Gastrocnemius medialis (tissue), 4 donors: ENCODE data around the gene FOXP3. TPM values are rescaled to one million over a fixed set of nuclear protein-coding genes. Genes with fewer than 3 reads are reported as not detected.

Source experiments
- ATAC-seq, 2 donors: fragments of 150-250 bp; one replicate each; pipeline ENCODE4 v1.9.1; 2016
- DNase-seq, 2 donors: peaks; one replicate each; pipeline ENCODE4 v3.0.0-alpha.2; 2019
- H3K27ac ChIP-seq, 4 donors: fragments of 200-600 bp; sonication (generic); 1 replicate in 1 of 4; 2 replicates in 3 of 4; pipeline ENCODE4 v1.5.1; 2016 to 2018; ENCODE audit warnings: mild to moderate bottlenecking in 2 of 4, moderate library complexity in 1 of 4
- H3K27me3 ChIP-seq, 3 donors: fragments of 200-600 bp; sonication (generic) in 2 of 3; 1 replicate in 1 of 3; 2 replicates in 2 of 3; pipeline versions ENCODE4 v1.5.1 to v1.6.0; 2016 to 2019; ENCODE audit warnings: mild to moderate bottlenecking in 1 of 3, moderate library complexity in 1 of 3
- H3K36me3 ChIP-seq, 2 donors: fragments of 200-600 bp; sonication (generic) in 1 of 2; one replicate each; pipeline ENCODE4 v1.5.1; 2017 to 2018
- H3K4me1 ChIP-seq, 2 donors: fragments of 200-600 bp; sonication (generic) in 1 of 2; one replicate each; pipeline ENCODE4 v1.5.1; 2016 to 2017; ENCODE audit warnings: mild to moderate bottlenecking in 2 of 2
- H3K4me3 ChIP-seq, 4 donors: fragments of 200-600 bp; sonication (generic) in 3 of 4; 1 replicate in 1 of 4; 2 replicates in 3 of 4; pipeline ENCODE4 v1.5.1; 2016 to 2019; ENCODE audit warnings: mild to moderate bottlenecking in 2 of 4
- H3K9me3 ChIP-seq, 3 donors: fragments of 200-600 bp; sonication (generic) in 2 of 3; 1 replicate in 1 of 3; 2 replicates in 2 of 3; pipeline ENCODE4 v1.5.1; 2016 to 2019
- CTCF ChIP-seq, 5 experiments: fragments of 450-650 bp in 3 of 5; fragments of 200-600 bp in 2 of 5; sonication (generic) in 2 of 5; IDR thresholded peaks in 4 of 5; conservative IDR thresholded peaks in 1 of 5; 1 replicate in 4 of 5; 2 replicates in 1 of 5; pipeline ENCODE4 v1.5.1; 2016 to 2019; ENCODE audit warnings: antibody characterized with exemption in 5 of 5, mild to moderate bottlenecking in 3 of 5, moderate library complexity in 3 of 5
- POLR2A ChIP-seq, 2 donors: fragments of 450-650 bp; IDR thresholded peaks; one replicate each; pipeline ENCODE4 v1.6.1; 2017; ENCODE audit warnings: antibody characterized with exemption in 2 of 2, mild to moderate bottlenecking in 2 of 2, moderate library complexity in 2 of 2
- in situ Hi-C, 4 donors: fragments of 200-750 bp; cut with MboI; loops; one replicate each; pipeline versions ENCODE4 v1.15.0 to v1.8.0; 2017; ENCODE audit warnings: low sequenced_read_pairs in 4 of 4
- intact Hi-C: fragments of 100-400 bp; cut with DNase I; formaldehyde crosslinking; loops from one replicate; pipeline ENCODE4 v1.15.1; 2023; ENCODE audit warnings: low total_unique reads
- total RNA-seq, 4 donors: library from RNA; depleted of rRNA; stranded (reverse); fragments of >200 nt; gene quantifications; one replicate each; pipeline versions ENCODE4 v1.1.0 to v1.2.3, GENCODE V29; 2016

Gene FOXP3
- total RNA-seq, 4 donors from 2014 or later: not detected

DNA sequence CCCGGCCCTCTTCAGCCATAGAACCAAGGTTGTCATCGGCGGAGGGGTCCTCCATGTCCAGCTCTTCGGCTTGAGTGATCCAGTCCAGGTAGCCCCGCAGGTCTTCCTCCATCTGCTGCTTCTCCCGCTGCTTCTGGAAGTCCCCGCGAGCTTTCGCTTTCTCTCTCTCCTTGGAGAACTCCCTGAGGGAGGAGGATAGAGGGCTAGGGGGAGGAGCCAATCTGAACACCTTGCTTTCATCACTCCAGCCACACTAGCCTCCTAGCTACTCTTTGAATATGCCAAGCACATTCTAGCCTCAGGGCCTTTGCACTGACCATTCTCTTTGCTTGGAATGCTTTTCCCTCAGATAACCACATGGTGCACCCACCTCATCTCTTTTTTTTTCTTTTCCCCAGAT lies 37.6 kb downstream of the FOXP3 start:
- no peak for TF ChIP-seq CTCF (IDR thresholded peaks at IDR 0.05 in 4 of 5, conservative IDR thresholded peaks at IDR 0.05 in 1 of 5)
- no peak for TF ChIP-seq POLR2A (IDR thresholded peaks at IDR 0.05)
- Histone ChIP-seq H3K4me1 (no peaks in the 10 kb centered on the region), H3K27me3 (peaks cover 0 to 3% (median 0%) of the 10 kb centered on the region in 3 donors), H3K9me3 (no peaks in the 10 kb centered on the region), H3K27ac (no peak overlapping the region), H3K36me3 (no peaks in the 10 kb centered on the region), H3K4me3 (no peak overlapping the region)
- ATAC-seq (no peak), DNase-seq (no peak)
- intact Hi-C loops (no loop called here), in situ Hi-C loops (no loop called here)

DNA sequence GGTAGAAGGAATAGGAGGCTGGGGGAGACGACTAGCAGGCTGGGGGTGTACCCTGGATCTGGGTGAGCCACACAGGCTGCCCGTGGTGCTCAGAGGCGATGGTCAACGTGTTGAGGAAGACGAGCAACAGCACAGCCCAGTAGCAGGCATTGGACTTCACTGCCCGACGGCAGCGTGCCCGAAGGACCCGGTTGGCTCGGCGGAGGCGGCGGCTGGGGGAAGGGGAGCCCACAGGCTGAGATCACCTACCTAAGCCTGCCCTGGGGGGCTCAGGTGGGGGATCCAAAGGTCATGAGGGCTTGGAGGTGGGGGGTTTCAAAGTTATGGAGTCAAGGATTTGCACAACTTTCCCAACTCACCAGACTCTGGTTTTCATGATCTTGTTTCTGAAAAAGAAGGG lies 38.7 kb downstream of the FOXP3 start:
- intact Hi-C loops: no loop called here
- no peaks in the 10 kb centered on the region for H3K36me3 ChIP-seq

DNA sequence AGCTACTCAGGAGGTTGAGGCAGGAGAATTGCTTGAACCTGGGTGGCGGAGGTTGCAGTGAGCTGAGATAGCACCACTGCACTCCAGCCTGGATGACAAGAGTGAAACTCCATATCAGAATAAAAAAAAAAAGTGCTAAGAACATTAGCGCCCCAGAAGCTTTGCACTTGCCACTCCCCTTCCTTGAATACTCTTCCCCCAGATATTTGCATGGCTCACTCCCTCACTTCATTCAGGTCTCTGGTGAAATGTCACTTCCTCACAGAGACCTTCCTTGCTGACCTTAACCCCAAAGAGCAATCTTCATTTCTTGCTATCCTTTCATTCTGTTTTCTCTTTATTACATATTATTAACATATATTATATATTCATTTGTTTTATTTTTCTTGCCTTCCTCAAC lies 42.6 kb downstream of the FOXP3 start:
- Histone ChIP-seq H3K27ac (no peak overlapping the region), H3K4me1 (no peaks in the 10 kb centered on the region), H3K27me3 (no peaks in the 10 kb centered on the region), H3K4me3 (no peak overlapping the region), H3K36me3 (no peaks in the 10 kb centered on the region), H3K9me3 (no peaks in the 10 kb centered on the region)
- in situ Hi-C loops: no loop called here
- ATAC-seq: no peak
- no peak for TF ChIP-seq POLR2A (IDR thresholded peaks at IDR 0.05)
- TF ChIP-seq CTCF (IDR thresholded peaks at IDR 0.05 in 4 of 5, conservative IDR thresholded peaks at IDR 0.05 in 1 of 5): no peak
- DNase-seq: no peak
- intact Hi-C loops: no loop called here

More for the DNA sequence above, 38.7 kb downstream of the FOXP3 start:
- DNase-seq (no peak), ATAC-seq (no peak)
- Histone ChIP-seq H3K4me3 (no peak overlapping the region), H3K27ac (no peak overlapping the region), H3K27me3 (peaks cover 0 to 3% (median 0%) of the 10 kb centered on the region in 3 donors), H3K9me3 (no peaks in the 10 kb centered on the region), H3K4me1 (no peaks in the 10 kb centered on the region)
- TF ChIP-seq CTCF (IDR thresholded peaks at IDR 0.05 in 4 of 5, conservative IDR thresholded peaks at IDR 0.05 in 1 of 5) (no peak), POLR2A (IDR thresholded peaks at IDR 0.05) (no peak)
- in situ Hi-C loops: no loop called here

DNA sequence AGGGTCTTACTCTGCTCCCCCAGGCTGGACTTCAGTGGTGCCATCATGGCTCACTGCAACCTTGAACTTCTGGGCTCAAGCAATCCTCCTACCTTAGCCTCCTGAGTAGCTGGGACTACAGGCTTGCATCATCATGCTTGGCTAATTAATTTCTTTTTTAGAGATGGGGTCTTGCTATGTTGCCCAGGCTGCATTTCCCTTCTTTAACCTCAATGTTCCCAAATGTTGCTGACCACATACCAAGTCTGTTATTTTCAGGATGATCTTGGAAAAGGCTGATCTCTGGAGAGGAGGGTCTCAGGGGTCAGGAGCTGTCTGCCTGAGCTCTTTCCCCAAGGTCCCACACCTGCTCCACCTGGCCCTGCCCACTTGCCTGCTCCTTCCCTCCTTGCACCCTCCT lies 44.4 kb downstream of the FOXP3 start:
- intact Hi-C loops: no loop called here

More for the DNA sequence above, 44.4 kb downstream of the FOXP3 start:
- DNase-seq (no peak), ATAC-seq (no peak)
- Histone ChIP-seq H3K4me3 (no peak overlapping the region), H3K27ac (no peak overlapping the region), H3K9me3 (no peaks in the 10 kb centered on the region), H3K36me3 (no peaks in the 10 kb centered on the region), H3K4me1 (no peaks in the 10 kb centered on the region), H3K27me3 (no peaks in the 10 kb centered on the region)
- TF ChIP-seq POLR2A (IDR thresholded peaks at IDR 0.05): no peak
- no peak for TF ChIP-seq CTCF (IDR thresholded peaks at IDR 0.05 in 4 of 5, conservative IDR thresholded peaks at IDR 0.05 in 1 of 5)
- in situ Hi-C loops: no loop called here
